K562 (cell line): ENCODE results near the gene KLK3. TPM values are rescaled to one million over a fixed set of nuclear protein-coding genes. Genes with fewer than 3 reads are reported as not detected.

Source experiments
- ATAC-seq: fragments of 200-7000 bp; cut with Tn5 transposase; 3 replicates; pipeline ENCODE4 v1.9.1; 2020; ENCODE audit warnings: moderate library complexity
- BruUV-seq: library from RNA; stranded (reverse); fragments of 400-500 nt; replicated peaks from 2 replicates; lab custom pipeline; 2021; lab: Mats Ljungman, UMichigan
- CTCF ChIA-PET: fragments of 300-600 bp; formaldehyde crosslinking; extraction: SDS; loops from one replicate; lab custom pipeline; 2021; ENCODE audit warnings: low intra/inter-chr PET ratio; lab: Yijun Ruan, JAX
- POLR2A ChIA-PET: fragments of 300-600, 350-650 bp; sonication (Branson Sonifier 250); formaldehyde crosslinking; extraction: SDS; loops from one replicate; lab custom pipeline; 2021; ENCODE audit warnings: antibody characterized with exemption, inconsistent platforms; lab: Yijun Ruan, JAX
- DNase-seq, 4 experiments: peaks; one replicate each; pipeline versions ENCODE4 v3.0.0 to v3.0.0-alpha.2; 2011 to 2018; ENCODE audit warnings: low spot score in 3 of 4, mixed read lengths in 3 of 4; ENCODE audit errors: extremely low read depth in 1 of 4
- FAIRE-seq: peaks from 2 replicates; lab custom pipeline; 2011; peaks lifted over from hg19 to GRCh38; lab: Jason Lieb, UNC
- H2AFZ ChIP-seq: 2 replicates; pipeline ENCODE4 v1.6.0; 2011; ENCODE audit warnings: low read depth, low read length, control low read depth, inconsistent platforms
- H3K27ac ChIP-seq: fragments of 200-600 bp; 3 replicates; pipeline ENCODE4 v1.8.0; 2011; ENCODE audit warnings: low read depth, mild to moderate bottlenecking, control low read depth, inconsistent platforms, low read length, moderate library complexity, mixed read lengths; ENCODE audit errors: extremely low read depth
- H3K27me3 ChIP-seq, 2 experiments: fragments of 300-600 bp in 1 of 2; 2 replicates in 1 of 2; 3 replicates in 1 of 2; pipeline versions ENCODE4 v1.6.0 to v1.8.0; 2011; ENCODE audit warnings: inconsistent platforms in 2 of 2, low read length in 2 of 2, mild to moderate bottlenecking in 1 of 2, mixed read lengths in 1 of 2, moderate library complexity in 1 of 2; ENCODE audit not compliant: control insufficient read depth in 2 of 2, insufficient read depth in 2 of 2
- H3K36me3 ChIP-seq: fragments of 300-600 bp; 3 replicates; pipeline ENCODE4 v1.8.0; 2011; ENCODE audit warnings: mild to moderate bottlenecking, low read length, inconsistent platforms; ENCODE audit not compliant: control insufficient read depth, insufficient read depth
- H3K4me1 ChIP-seq, 2 experiments: fragments of 200-600 bp in 1 of 2; replicated peaks in 1 of 2; 2 replicates in 1 of 2; 3 replicates in 1 of 2; pipeline versions ENCODE4 v1.5.1 to v1.8.0; 2011; ENCODE audit warnings: inconsistent platforms in 2 of 2, low read length in 2 of 2, mild to moderate bottlenecking in 1 of 2, mixed read lengths in 1 of 2, moderate library complexity in 1 of 2; ENCODE audit not compliant: control insufficient read depth in 2 of 2, insufficient read depth in 2 of 2
- H3K4me2 ChIP-seq: 2 replicates; pipeline ENCODE4 v1.6.1; 2011; ENCODE audit warnings: low read length, control low read depth, inconsistent platforms, mixed read lengths; ENCODE audit not compliant: insufficient read depth
- H3K4me3 ChIP-seq: fragments of 200-600 bp; sonication (generic), shearing (Covaris generic); 2 replicates; pipeline ENCODE4 v1.5.1; 2016; ENCODE audit warnings: control low read depth, inconsistent platforms
- H3K79me2 ChIP-seq: fragments of 200-600 bp; 3 replicates; pipeline ENCODE4 v1.8.0; 2011; ENCODE audit warnings: low read length, inconsistent platforms; ENCODE audit not compliant: control insufficient read depth, insufficient read depth
- H3K9ac ChIP-seq, 2 experiments: 2 replicates each; pipeline versions ENCODE4 v1.6.0 to v1.6.1; 2011; ENCODE audit warnings: low read depth in 2 of 2, low read length in 2 of 2, control low read depth in 1 of 2, inconsistent platforms in 1 of 2, mild to moderate bottlenecking in 1 of 2, mixed read lengths in 1 of 2; ENCODE audit not compliant: insufficient read depth in 1 of 2
- H3K9me1 ChIP-seq: one replicate; pipeline ENCODE4 v1.6.0; 2011; ENCODE audit warnings: inconsistent platforms, mild to moderate bottlenecking, low read length, moderate library complexity; ENCODE audit not compliant: control insufficient read depth, insufficient read depth
- H3K9me3 ChIP-seq: replicated peaks from 2 replicates; pipeline ENCODE4 v1.5.1; 2011; ENCODE audit warnings: low read depth, low read length, inconsistent platforms; ENCODE audit not compliant: control insufficient read depth, insufficient read depth
- H4K20me1 ChIP-seq: replicated peaks from 2 replicates; pipeline ENCODE4 v1.6.1; 2011; ENCODE audit warnings: low read length, inconsistent platforms, mixed read lengths; ENCODE audit not compliant: control insufficient read depth, insufficient read depth
- CHD2 ChIP-seq: IDR thresholded peaks from 2 replicates; pipeline ENCODE4 v1.6.1; 2011; ENCODE audit warnings: low read depth, low read length
- CXXC5 ChIP-seq: fragments of 250-450 bp; sonication (Bioruptor Pico); IDR thresholded peaks from 2 replicates; pipeline ENCODE4 v1.8.0; 2022; ENCODE audit warnings: inconsistent platforms, mild to moderate bottlenecking, moderate library complexity
- HDGF ChIP-seq: fragments of 450-650 bp; IDR thresholded peaks from 2 replicates; pipeline ENCODE4 v1.6.1; 2016
- LCOR ChIP-seq: sonication (generic); formaldehyde crosslinking; IDR thresholded peaks from 2 replicates; pipeline ENCODE4 v1.8.0; 2022; ENCODE audit warnings: mild to moderate bottlenecking, missing genetic modification reagents
- NRF1 ChIP-seq, 2 experiments: fragments of 450-650 bp; IDR thresholded peaks in 1 of 2; conservative IDR thresholded peaks in 1 of 2; 2 replicates each; pipeline ENCODE4 v1.6.1; 2014; ENCODE audit warnings: mild to moderate bottlenecking in 2 of 2
- PYGO2 ChIP-seq: fragments of 450-650 bp; IDR thresholded peaks from 2 replicates; pipeline ENCODE4 v1.6.1; 2016; ENCODE audit warnings: mild to moderate bottlenecking, missing genetic modification characterization, moderate library complexity, missing compliant biosample characterization
- SP1 ChIP-seq: sonication (generic); formaldehyde crosslinking; IDR thresholded peaks from 2 replicates; pipeline ENCODE4 v1.8.1; 2022; ENCODE audit warnings: mild to moderate bottlenecking, missing genetic modification reagents
- STAG1 ChIP-seq: sonication (generic); formaldehyde crosslinking; IDR thresholded peaks from 2 replicates; pipeline ENCODE4 v1.5.0; 2020; ENCODE audit warnings: missing genetic modification reagents, borderline replicate concordance
- ZBTB7A ChIP-seq: IDR thresholded peaks from 2 replicates; pipeline ENCODE4 v1.6.1; 2011; ENCODE audit warnings: low read depth, mild to moderate bottlenecking, low read length, moderate library complexity, borderline replicate concordance; ENCODE audit not compliant: control insufficient read depth
- ZNF324 ChIP-seq: fragments of 250-450 bp; sonication (Bioruptor Pico); IDR thresholded peaks from 2 replicates; pipeline ENCODE4 v1.4.0; 2020; ENCODE audit warnings: mild to moderate bottlenecking
- ZNF431 ChIP-seq: sonication (generic); formaldehyde crosslinking; IDR thresholded peaks from 2 replicates; pipeline ENCODE4 v1.8.0; 2022; ENCODE audit warnings: mild to moderate bottlenecking, missing genetic modification reagents
- ZNF639 ChIP-seq, 2 experiments: fragments of 200-800 bp in 1 of 2; sonication (Bioruptor generic) in 1 of 2; sonication (generic) in 1 of 2; formaldehyde crosslinking in 1 of 2; IDR thresholded peaks in 1 of 2; conservative IDR thresholded peaks in 1 of 2; 2 replicates each; pipeline versions ENCODE4 v1.5.0 to v1.6.1; 2016 to 2020; ENCODE audit warnings: missing compliant biosample characterization in 1 of 2, missing genetic modification characterization in 1 of 2, missing genetic modification reagents in 1 of 2
- ZNF76 ChIP-seq: fragments of 250-450 bp; sonication (Bioruptor Pico); IDR thresholded peaks from 2 replicates; pipeline ENCODE4 v1.4.0; 2020; ENCODE audit warnings: mild to moderate bottlenecking, moderate library complexity, borderline replicate concordance
- WGBS: fragments of 100-300 bp; shearing (Covaris generic); methylation state at CpG from one replicate; pipeline ENCODE4 v1.1.6; 2016; ENCODE audit warnings: low coverage, mixed read lengths; ENCODE audit not compliant: insufficient coverage; ENCODE audit errors: missing lambda C conversion rate; 5-methylcytosine and 5-hydroxymethylcytosine counted together
- in situ Hi-C: fragments of 300-500 bp; cut with MboI; formaldehyde crosslinking; loops from 4 replicates; pipeline ENCODE4 v1.15.0; 2018; ENCODE audit warnings: inconsistent platforms, mixed read lengths
- intact Hi-C: fragments of 100-400 bp; cut with micrococcal nuclease; formaldehyde crosslinking; loops from 2 replicates; pipeline ENCODE4 v1.14.2; 2022
- polyA plus RNA-seq, 8 experiments: library from polyadenylated mRNA; depleted of rRNA in 4 of 8; stranded (reverse) in 5 of 8; unstranded in 3 of 8; fragments of >200 nt; fragmentation: Nextera tagmentation in 2 of 8; fragmentation: Illumina TruSeq in 1 of 8; extraction: Ambion mirVana in 2 of 8; extraction: Trizol in 1 of 8; gene quantifications; 2 replicates each; pipeline versions ENCODE4 v1.2.1 to v1.2.3, GENCODE V29; 2011 to 2014; ENCODE audit warnings: inconsistent platforms in 1 of 8, missing spikeins in 1 of 8
- total RNA-seq, 7 experiments: library from RNA; depleted of rRNA in 6 of 7; stranded (reverse); fragments of >200 nt in 6 of 7; fragmentation: Illumina TruSeq in 2 of 7; extraction: Trizol in 2 of 7; gene quantifications; 2 replicates each; pipeline versions ENCODE4 v1.2.1 to v1.2.3, GENCODE V29; 2011 to 2021; ENCODE audit warnings: low replicate concordance in 1 of 7

The KLK3 gene
- total and polyA plus RNA-seq, 9 of the 15 experiments (the other 6 are each of a cell fraction or from before 2014, with no cell fraction given): not detected

DNA sequence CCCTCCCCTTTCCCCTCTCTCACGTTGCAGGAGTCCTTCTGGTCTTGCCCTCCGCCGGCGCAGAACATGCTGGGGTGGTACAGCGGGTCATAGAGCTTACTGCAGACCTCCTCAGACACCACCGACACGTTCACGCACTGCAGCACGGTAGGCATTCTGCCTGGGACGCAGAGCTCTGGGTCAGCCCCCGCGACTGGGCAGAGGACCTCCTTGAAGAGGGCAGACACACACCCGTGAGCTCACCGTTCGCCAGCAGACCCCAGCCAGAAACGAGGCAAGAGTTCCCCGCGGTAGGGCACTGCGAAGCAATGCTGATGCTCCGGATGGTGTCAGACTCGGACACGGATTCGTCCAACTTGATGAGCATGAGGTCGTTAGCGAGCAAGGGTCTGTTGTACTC, 53.6 kb downstream of the KLK3 start:
- peaks cover 24 to 42% of the 10 kb centered on the region in 2 experiments; a peak in 4 of 5 replicates for H3K27me3 ChIP-seq

DNA sequence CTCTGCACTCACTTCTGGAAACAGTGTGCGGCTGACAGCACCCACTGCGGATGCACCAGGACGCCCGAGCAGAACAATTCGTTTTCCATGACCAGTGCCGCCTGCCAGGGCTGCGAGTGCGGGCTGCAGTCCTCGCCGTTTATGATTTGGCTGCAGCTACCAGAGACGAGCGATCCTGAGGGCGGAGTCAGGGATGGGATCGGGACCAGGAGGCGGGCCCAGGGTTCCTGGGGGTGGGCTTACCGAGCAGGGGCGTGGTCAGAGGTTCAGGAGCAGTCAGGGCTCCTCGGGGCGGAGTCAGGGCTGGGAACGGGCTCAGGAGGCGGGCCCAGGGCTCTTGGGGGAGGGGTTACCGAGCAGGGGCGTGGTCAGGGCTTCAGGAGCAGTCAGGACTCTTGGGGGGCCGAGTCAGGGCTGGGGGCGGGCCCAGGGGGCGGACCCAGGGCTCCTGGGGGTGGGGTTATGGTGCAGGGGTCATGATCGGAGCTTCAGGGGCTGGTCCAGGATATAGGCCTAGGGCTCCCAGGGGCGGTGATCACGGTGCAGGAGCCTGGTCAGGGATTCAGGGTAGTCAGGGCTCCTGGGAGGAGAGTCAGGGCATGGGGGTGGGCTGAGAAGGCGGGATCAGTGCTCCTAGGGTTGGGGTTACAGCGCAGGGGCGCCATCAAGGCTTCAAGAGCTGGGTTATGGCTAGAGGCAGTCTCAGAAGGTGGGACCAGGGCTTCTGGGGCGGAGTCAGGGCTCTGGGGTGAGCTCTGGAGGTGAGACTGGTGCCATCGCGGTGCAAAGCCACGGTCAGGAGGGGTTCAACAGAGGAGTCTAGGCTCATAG, 54.7 kb downstream of the KLK3 start:
- intact Hi-C loops: no loop called here
- 5% methylated on average over 31 of the region's 36 CpGs for WGBS
- H3K36me3 ChIP-seq: no peaks in the 10 kb centered on the region
- peak overlapping the region; percentile 47; the same call in 1 of the 2 replicates for H2AFZ ChIP-seq
- peak overlapping the region in 1 of 2 experiments; percentile 73; a peak in 1 of 4 replicates for H3K9ac ChIP-seq
- peaks cover 24 to 46% of the 10 kb centered on the region in 2 experiments; a peak in 4 of 5 replicates for H3K27me3 ChIP-seq
- ATAC-seq: peak; percentile 99
- peak overlapping the region; percentile 19; the same call in 1 of the 2 replicates for H3K4me3 ChIP-seq
- DNase-seq: peak; percentile 93 to 99 (median 98)
- FAIRE-seq: peak; percentile 93
- H3K4me2 ChIP-seq: peak overlapping the region; percentile 56; the same call in 1 of the 2 replicates
- in situ Hi-C loops: loop anchor here (10.0 kb wide), 1 partner anchor 375 kb away; no protein-coding TSS in a partner anchor
- no peaks in the 10 kb centered on the region for H3K9me1 ChIP-seq
- H3K4me1 ChIP-seq: peaks cover 0 to 28% of the 10 kb centered on the region in 2 experiments; a peak in 3 of 5 replicates
- no peaks in the 10 kb centered on the region for H3K9me3 ChIP-seq
- peaks cover 3% of the 10 kb centered on the region; the same call in 1 of the 2 replicates for H4K20me1 ChIP-seq
- no peak overlapping the region for H3K27ac ChIP-seq
- ChIA-PET CTCF (interaction anchor here (0.7 kb wide), 1 partner anchor 13 kb away, joined by 3 read pairs; no protein-coding TSS in a partner anchor), POLR2A (interaction anchor here (0.5 to 2.0 kb wide), 10 partner anchors 13 to 471 kb away, joined by 3 to 5 read pairs (median 3); no protein-coding TSS in a partner anchor)
- BruUV-seq: no TSS peak
- no peaks in the 10 kb centered on the region for H3K79me2 ChIP-seq
- TF ChIP-seq NRF1 (conservative IDR thresholded peaks at IDR 0.05 in 1 of 2, IDR thresholded peaks at IDR 0.05 in 1 of 2): peak; percentile 46 to 56; a peak in 3 of 4 replicates
- TF ChIP-seq HDGF: peak; percentile 77; the same call in 1 of the 2 replicates
- TF ChIP-seq ZNF431 (CRISPR knock-in tag): no peak
- 0 out of 2 replicates have a peak, but pooled peaks have one; percentile 18 for TF ChIP-seq ZBTB7A
- no peak for TF ChIP-seq ZNF324 (CRISPR knock-in tag)
- TF ChIP-seq ZNF639 (CRISPR knock-in tag; conservative IDR thresholded peaks at IDR 0.05 in 1 of 2, IDR thresholded peaks at IDR 0.05 in 1 of 2): no peak
- 0 out of 2 replicates have a peak, but pooled peaks have one; percentile 16 for TF ChIP-seq CXXC5
- no peak for TF ChIP-seq PYGO2 (tag)
- TF ChIP-seq LCOR (CRISPR knock-in tag): 0 out of 2 replicates have a peak, but pooled peaks have one; percentile 44
- TF ChIP-seq CHD2: no peak
- TF ChIP-seq SP1: peak; percentile 72

More for the DNA sequence above, 53.6 kb downstream of the KLK3 start:
- intact Hi-C loops: no loop called here
- H3K79me2 ChIP-seq: no peaks in the 10 kb centered on the region
- 0 out of 2 replicates have a peak, but pooled peaks have one; percentile 16 for TF ChIP-seq STAG1 (CRISPR knock-in tag)
- no peak for TF ChIP-seq ZNF76 (CRISPR knock-in tag)
- TF ChIP-seq, all 486 proteins: peak for 1
- H3K9me3 ChIP-seq: no peaks in the 10 kb centered on the region
- H3K4me3 ChIP-seq: no peak overlapping the region
- H3K4me2 ChIP-seq: no peak overlapping the region
- H3K4me1 ChIP-seq: peaks cover 0 to 28% of the 10 kb centered on the region in 2 experiments; a peak in 3 of 5 replicates
- no peak for ATAC-seq
- no peak overlapping the region for H3K27ac ChIP-seq
- WGBS: 41% methylated on average over 25 of the region's 25 CpGs
- peaks cover 3% of the 10 kb centered on the region; the same call in 1 of the 2 replicates for H4K20me1 ChIP-seq
- DNase-seq: no peak
- no peaks in the 10 kb centered on the region for H3K36me3 ChIP-seq
- ChIA-PET POLR2A (interaction anchor here (2.0 kb wide), 1 partner anchor 105 kb away, joined by 5 read pairs; no protein-coding TSS in a partner anchor), CTCF (no interaction called here)
- no peaks in the 10 kb centered on the region for H3K9me1 ChIP-seq
- BruUV-seq: no TSS peak
- no peak for FAIRE-seq
- peak overlapping the region in 1 of 2 experiments; percentile 58; a peak in 1 of 4 replicates for H3K9ac ChIP-seq
- H2AFZ ChIP-seq: no peak overlapping the region
- in situ Hi-C loops: no loop called here
